Measurements from ENCODE around the gene PCDHGB5.
"Not testable (repeated sequence)": the region's sequence is repeated elsewhere in the genome, so short reads cannot be mapped to it uniquely, and the experiment has no call there.

Gene PCDHGB5

GRCh38 chr5:141413540-141414069 lies 15.9 kb downstream of the PCDHGB5 start:
- ChIA-PET CTCF (interaction anchor here (1.7 kb wide), 2 partner anchors 7 to 150 kb away, joined by 8 to 11 read pairs; partner anchors contain the start of gene PCDHGA11), POLR2A (no interaction called here)
- DNase-seq (ENCODE audit: extremely low spot score), result no peak
- TF ChIP-seq SUZ12 (IDR thresholded peaks at IDR 0.05), result no peak

- POLR2A ChIA-PET; DNase-seq (ENCODE audit: extremely low spot score); CTCF ChIA-PET: not testable (repeated sequence)
These were observed 17.0 kb downstream of the PCDHGB5 start for GRCh38 chr5:141414548-141415274.

DNA sequence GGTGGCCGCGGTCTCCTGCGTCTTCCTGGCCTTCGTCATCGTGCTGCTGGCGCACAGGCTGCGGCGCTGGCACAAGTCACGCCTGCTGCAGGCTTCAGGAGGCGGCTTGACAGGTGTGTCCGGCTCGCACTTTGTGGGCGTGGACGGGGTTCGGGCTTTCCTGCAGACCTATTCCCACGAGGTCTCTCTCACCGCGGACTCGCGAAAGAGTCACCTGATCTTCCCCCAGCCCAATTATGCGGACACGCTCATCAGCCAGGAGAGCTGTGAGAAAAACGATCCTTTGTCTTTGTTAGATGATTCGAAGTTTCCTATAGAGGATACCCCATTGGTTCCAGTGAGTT lies 17.5 kb downstream of the PCDHGB5 start:
- POLR2A ChIA-PET; DNase-seq (ENCODE audit: extremely low spot score); CTCF ChIA-PET: not testable (repeated sequence)

DNA sequence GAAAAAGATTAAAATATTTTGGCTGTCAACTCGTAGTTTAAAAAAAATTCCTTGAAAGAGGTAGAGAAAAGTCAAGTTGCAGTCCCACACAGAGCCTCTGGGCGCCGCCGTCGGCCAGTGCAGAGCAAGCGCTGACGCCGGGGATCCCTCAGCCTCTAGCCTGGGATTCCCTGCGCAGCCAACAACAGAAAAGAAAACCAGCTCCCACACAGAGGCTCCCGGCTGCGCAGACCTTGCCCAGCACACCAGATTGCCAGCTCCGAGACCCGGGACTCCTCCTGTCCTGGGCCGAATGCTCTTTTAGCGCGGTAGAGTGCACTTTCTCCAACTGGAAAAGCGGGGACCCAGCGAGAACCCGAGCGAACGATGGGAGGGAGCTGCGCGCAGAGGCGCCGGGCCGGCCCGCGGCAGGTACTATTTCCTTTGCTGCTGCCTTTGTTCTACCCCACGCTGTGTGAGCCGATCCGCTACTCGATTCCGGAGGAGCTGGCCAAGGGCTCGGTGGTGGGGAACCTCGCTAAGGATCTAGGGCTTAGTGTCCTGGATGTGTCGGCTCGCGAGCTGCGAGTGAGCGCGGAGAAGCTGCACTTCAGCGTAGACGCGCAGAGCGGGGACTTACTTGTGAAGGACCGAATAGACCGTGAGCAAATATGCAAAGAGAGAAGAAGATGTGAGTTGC lies 19.9 kb downstream of the PCDHGB5 start, which contains the start of gene PCDHGB7:
Gene PCDHGB7, plus strand, starts transcription at position 184 of the 679 bp plus-strand sequence. Its CDS starts 183 bp downstream, at position 367.
- POLR2A ChIA-PET, result not testable (repeated sequence)
- DNase-seq (ENCODE audit: extremely low spot score), result peak; percentile 53
- CTCF ChIA-PET, result interaction anchor here (0.6 to 1.1 kb wide), 7 partner anchors 11 to 221 kb away, joined by 3 to 4 read pairs (median 3); partner anchors contain the start of genes PCDHB14 and PCDHGC3

- ChIA-PET CTCF (no interaction called here), POLR2A (no interaction called here)
- no peak for DNase-seq (ENCODE audit: extremely low spot score)
These were observed 21.5 kb downstream of the PCDHGB5 start for GRCh38 chr5:141419074-141419880.

GRCh38 chr5:141420855-141421488 lies 23.2 kb downstream of the PCDHGB5 start, which contains the start of gene PCDHGA11:
PCDHGA11 (plus strand) TSS chr5:141421051; CDS start chr5:141421228, 177 bp downstream.
- peak; percentile 39; the same call in 1 of the 2 replicates for TF ChIP-seq L3MBTL2 (conservative IDR thresholded peaks at IDR 0.05)
- TF ChIP-seq HDGF (IDR thresholded peaks at IDR 0.05; ENCODE audit: borderline replicate concordance), result no peak
- TF ChIP-seq ZNF384 (IDR thresholded peaks at IDR 0.05), result no peak
- TF ChIP-seq FOXA1 (IDR thresholded peaks at IDR 0.05), result no peak
- ChIA-PET POLR2A (no interaction called here), CTCF (interaction anchor here (0.6 to 2.6 kb wide), 24 partner anchors 8 to 483 kb away, joined by 3 to 18 read pairs (median 5); partner anchors contain the start of genes PCDHB14, PCDHGA10, PCDHGA12 and PCDHGA2)
- peak; percentile 66 for DNase-seq (ENCODE audit: extremely low spot score)

More at GRCh38 chr5:141419074-141419880, 21.5 kb downstream of the PCDHGB5 start:
- TF ChIP-seq FOXA1 (IDR thresholded peaks at IDR 0.05) (no peak), FOXM1 (IDR thresholded peaks at IDR 0.05; ENCODE audit: borderline replicate concordance) (no peak), ARNT (IDR thresholded peaks at IDR 0.05) (no peak), BHLHE40 (IDR thresholded peaks at IDR 0.05; ENCODE audit: borderline replicate concordance) (no peak)

- ChIA-PET POLR2A (no interaction called here), CTCF (interaction anchor here (0.6 to 2.6 kb wide), 23 partner anchors 9 to 483 kb away, joined by 3 to 18 read pairs (median 5); partner anchors contain the start of genes PCDHB14, PCDHGA10, PCDHGA12 and PCDHGA2)
- DNase-seq (ENCODE audit: extremely low spot score), result no peak
- TF ChIP-seq SP1 (IDR thresholded peaks at IDR 0.05), result no peak
- TF ChIP-seq BHLHE40 (IDR thresholded peaks at IDR 0.05; ENCODE audit: borderline replicate concordance), result no peak
- no peak for TF ChIP-seq LEF1 (IDR thresholded peaks at IDR 0.05; ENCODE audit: borderline replicate concordance)
- TF ChIP-seq HDGF (IDR thresholded peaks at IDR 0.05; ENCODE audit: borderline replicate concordance), result no peak
- TF ChIP-seq ELF4 (IDR thresholded peaks at IDR 0.05), result no peak
- TF ChIP-seq FOXM1 (IDR thresholded peaks at IDR 0.05; ENCODE audit: borderline replicate concordance), result no peak
- TF ChIP-seq SUZ12 (IDR thresholded peaks at IDR 0.05), result no peak
- TF ChIP-seq FOXA1 (IDR thresholded peaks at IDR 0.05), result no peak
- TF ChIP-seq ARNT (IDR thresholded peaks at IDR 0.05), result no peak
- no peak for TF ChIP-seq TARDBP (IDR thresholded peaks at IDR 0.05)
- no peak for TF ChIP-seq CTBP1 (IDR thresholded peaks at IDR 0.05; ENCODE audit: borderline replicate concordance)
- no peak for TF ChIP-seq NFRKB (IDR thresholded peaks at IDR 0.05)
- no peak for TF ChIP-seq FOXK2 (IDR thresholded peaks at IDR 0.05)
- no peak for TF ChIP-seq ZNF384 (IDR thresholded peaks at IDR 0.05)
- no peak for TF ChIP-seq L3MBTL2 (conservative IDR thresholded peaks at IDR 0.05)
- TF ChIP-seq PKNOX1 (IDR thresholded peaks at IDR 0.05), result no peak
These were observed 23.7 kb downstream of the PCDHGB5 start for GRCh38 chr5:141421489-141421855.
